GM23338 (cell line): ENCODE results near the gene IGF2BP3. TPM values are rescaled to one million over a fixed set of nuclear protein-coding genes. Genes with fewer than 3 reads are reported as not detected.

Experiments used
- ATAC-seq: fragments of 200-7000 bp; cut with Tn5 transposase; 3 replicates; pipeline ENCODE4 v1.9.1; 2020
- DNase-seq: peaks from one replicate; pipeline ENCODE4 v3.0.0-alpha.2; 2015; ENCODE audit warnings: low spot score
- H2AFZ ChIP-seq: fragments of 200-600 bp; sonication (generic); 2 replicates; pipeline ENCODE4 v1.8.0; 2016; ENCODE audit warnings: antibody characterized with exemption, mild to moderate bottlenecking, moderate library complexity
- H3F3A ChIP-seq: fragments of 200-600 bp; sonication (generic); replicated peaks from 2 replicates; pipeline ENCODE4 v1.8.0; 2017; ENCODE audit warnings: antibody characterized with exemption, mixed run types, low read depth
- H3K27ac ChIP-seq: fragments of 200-600 bp; sonication (generic); 2 replicates; pipeline ENCODE4 v1.6.1; 2016; ENCODE audit warnings: low read depth
- H3K27me3 ChIP-seq: fragments of 200-600 bp; sonication (generic); 2 replicates; pipeline ENCODE4 v1.8.0; 2016; ENCODE audit warnings: mild to moderate bottlenecking, mixed run types, moderate library complexity; ENCODE audit not compliant: insufficient read depth
- H3K36me3 ChIP-seq: fragments of 200-600 bp; sonication (generic); 2 replicates; pipeline ENCODE4 v1.8.0; 2016; ENCODE audit warnings: mild to moderate bottlenecking; ENCODE audit not compliant: insufficient read depth
- H3K4me1 ChIP-seq: fragments of 200-600 bp; sonication (generic); 2 replicates; pipeline ENCODE4 v1.8.0; 2016; ENCODE audit warnings: mild to moderate bottlenecking, moderate library complexity; ENCODE audit not compliant: insufficient read depth
- H3K4me2 ChIP-seq: fragments of 200-600 bp; sonication (generic); 2 replicates; pipeline ENCODE4 v1.7.1; 2017; ENCODE audit warnings: mixed run types
- H3K4me3 ChIP-seq: fragments of 200-600 bp; sonication (generic); 2 replicates; pipeline ENCODE4 v1.6.1; 2016; ENCODE audit warnings: mixed run types
- H3K79me2 ChIP-seq: fragments of 200-600 bp; sonication (generic); replicated peaks from 2 replicates; pipeline ENCODE4 v1.8.0; 2017; ENCODE audit warnings: mild to moderate bottlenecking; ENCODE audit not compliant: insufficient read depth
- H3K9me2 ChIP-seq: fragments of 200-600 bp; sonication (generic); 2 replicates; pipeline ENCODE4 v1.8.0; 2017; ENCODE audit not compliant: insufficient read depth
- H4K20me1 ChIP-seq: fragments of 200-600 bp; sonication (generic); replicated peaks from 2 replicates; pipeline ENCODE4 v1.8.0; 2017; ENCODE audit warnings: mild to moderate bottlenecking; ENCODE audit not compliant: insufficient read depth
- H3K27ac Mint-ChIP-seq: 2 replicates; pipeline ENCODE4 v1.8.0; 2020; ENCODE audit warnings: inconsistent platforms, mild to moderate bottlenecking, moderate library complexity, mixed read lengths
- H3K27me3 Mint-ChIP-seq: 3 replicates; pipeline ENCODE4 v1.8.0; 2022; ENCODE audit warnings: low read depth, mild to moderate bottlenecking, moderate library complexity, mixed read lengths, inconsistent platforms; ENCODE audit not compliant: insufficient read depth, poor library complexity
- H3K36me3 Mint-ChIP-seq: 3 replicates; pipeline ENCODE4 v1.8.0; 2021; ENCODE audit warnings: low read depth, mild to moderate bottlenecking, inconsistent platforms, moderate library complexity, mixed read lengths
- H3K4me1 Mint-ChIP-seq: 3 replicates; pipeline ENCODE4 v1.8.0; 2020; ENCODE audit warnings: mild to moderate bottlenecking, inconsistent platforms, mixed read lengths
- H3K4me3 Mint-ChIP-seq: 3 replicates; pipeline ENCODE4 v1.8.0; 2021; ENCODE audit warnings: moderate library complexity, mild to moderate bottlenecking, inconsistent platforms, mixed read lengths
- H3K9me3 Mint-ChIP-seq: 3 replicates; pipeline ENCODE4 v1.8.0; 2020; ENCODE audit warnings: moderate library complexity, mild to moderate bottlenecking, inconsistent platforms, mixed read lengths
- EZH2 ChIP-seq: fragments of 200-600 bp; sonication (generic); IDR thresholded peaks from one replicate; pipeline ENCODE4 v1.8.0; 2017; ENCODE audit warnings: antibody characterized with exemption, mild to moderate bottlenecking, low read depth; ENCODE audit not compliant: unreplicated experiment
- EZH2phosphoT487 ChIP-seq: fragments of 200-600 bp; sonication (generic); IDR thresholded peaks from one replicate; pipeline ENCODE4 v1.8.1; 2018; ENCODE audit warnings: antibody characterized with exemption; ENCODE audit not compliant: unreplicated experiment
- JUNB ChIP-seq: IDR thresholded peaks from one replicate; pipeline ENCODE4 v1.6.1; 2016; ENCODE audit warnings: antibody characterized with exemption; ENCODE audit not compliant: unreplicated experiment
- NANOG ChIP-seq: IDR thresholded peaks from 2 replicates; pipeline ENCODE4 v1.6.1; 2016; ENCODE audit warnings: antibody characterized with exemption, borderline replicate concordance
- POLR2AphosphoS5 ChIP-seq: IDR thresholded peaks from 2 replicates; pipeline ENCODE4 v1.6.1; 2016; ENCODE audit warnings: antibody characterized with exemption, low read depth
- STAT1 ChIP-seq: IDR thresholded peaks from one replicate; pipeline ENCODE4 v1.6.1; 2016; ENCODE audit warnings: antibody characterized with exemption; ENCODE audit not compliant: unreplicated experiment
- ZNF114 ChIP-seq: fragments of 250-450 bp; sonication (Bioruptor Pico); IDR thresholded peaks from 2 replicates; pipeline ENCODE4 v1.5.0; 2020; ENCODE audit warnings: mild to moderate bottlenecking, moderate library complexity
- polyA plus RNA-seq: library from polyadenylated mRNA; unstranded; fragments of >200 nt; fragmentation: Nextera tagmentation; extraction: Ambion mirVana; gene quantifications from 2 replicates; pipeline ENCODE4 v1.2.1, GENCODE V29; 2016
- total RNA-seq: library from RNA; depleted of rRNA; stranded (reverse); fragments of >200 nt; shearing (Covaris generic); gene quantifications from 2 replicates; pipeline ENCODE4 v1.2.3, GENCODE V29; 2014
- TF ChIP-seq, protein P1 (sequence below): IDR thresholded peaks from one replicate; pipeline ENCODE4 v1.6.1; 2018; ENCODE audit warnings: antibody characterized with exemption; ENCODE audit not compliant: unreplicated experiment
- TF ChIP-seq, protein P2 (sequence below): IDR thresholded peaks from 2 replicates; pipeline ENCODE4 v1.6.1; 2016; ENCODE audit warnings: antibody characterized with exemption
- TF ChIP-seq, protein P3 (sequence below), 2 experiments: fragments of 200-600 bp in 1 of 2; sonication (generic) in 1 of 2; conservative IDR thresholded peaks; 2 replicates each; pipeline versions ENCODE4 v1.5.1 to v1.6.1; 2016 to 2017; ENCODE audit warnings: antibody characterized with exemption in 2 of 2, low read depth in 2 of 2, mild to moderate bottlenecking in 2 of 2, moderate library complexity in 1 of 2
- TF ChIP-seq, protein P4 (sequence below): fragments of 250-450 bp; sonication (Bioruptor Pico); IDR thresholded peaks from 2 replicates; pipeline ENCODE4 v1.5.0; 2020; ENCODE audit warnings: mild to moderate bottlenecking, moderate library complexity

Gene IGF2BP3
- total and polyA plus RNA-seq, 2 experiments from 2014 or later: 52.0 to 183 TPM

DNA sequence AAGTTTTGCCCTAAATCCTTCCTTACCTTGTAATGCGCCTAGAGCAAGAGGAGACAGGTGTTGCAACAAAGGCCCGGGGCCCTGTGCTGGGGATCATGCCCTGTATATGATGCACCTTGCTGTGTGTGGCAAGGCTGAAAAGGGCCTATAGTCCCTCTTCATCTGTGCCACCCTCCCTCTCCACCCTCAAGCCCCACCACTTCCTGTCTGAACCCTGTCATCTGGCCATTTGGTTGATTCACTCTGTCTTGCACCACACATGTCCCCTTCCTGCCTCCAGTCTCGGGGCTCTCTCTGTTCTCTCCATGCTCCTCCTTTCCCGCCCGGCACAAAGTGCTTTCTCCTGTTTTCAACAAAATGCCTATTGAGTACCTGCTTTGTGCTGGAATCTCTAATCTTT is 182.7 kb downstream of the IGF2BP3 start:
- no peaks in the 10 kb centered on the region for H3K9me2 ChIP-seq
- no peaks in the 10 kb centered on the region for H3K36me3 ChIP-seq
- H3K36me3 Mint-ChIP-seq: no peaks in the 10 kb centered on the region
- H3K27ac Mint-ChIP-seq: no peak overlapping the region
- no peak overlapping the region for H3K4me3 Mint-ChIP-seq
- no peak overlapping the region for H3K27ac ChIP-seq
- no peaks in the 10 kb centered on the region for H3K9me3 Mint-ChIP-seq
- peaks cover 14% of the 10 kb centered on the region; the same call in 2 of the 3 replicates for H3K4me1 Mint-ChIP-seq
- TF ChIP-seq EZH2: no peak
- TF ChIP-seq, protein P1, sequence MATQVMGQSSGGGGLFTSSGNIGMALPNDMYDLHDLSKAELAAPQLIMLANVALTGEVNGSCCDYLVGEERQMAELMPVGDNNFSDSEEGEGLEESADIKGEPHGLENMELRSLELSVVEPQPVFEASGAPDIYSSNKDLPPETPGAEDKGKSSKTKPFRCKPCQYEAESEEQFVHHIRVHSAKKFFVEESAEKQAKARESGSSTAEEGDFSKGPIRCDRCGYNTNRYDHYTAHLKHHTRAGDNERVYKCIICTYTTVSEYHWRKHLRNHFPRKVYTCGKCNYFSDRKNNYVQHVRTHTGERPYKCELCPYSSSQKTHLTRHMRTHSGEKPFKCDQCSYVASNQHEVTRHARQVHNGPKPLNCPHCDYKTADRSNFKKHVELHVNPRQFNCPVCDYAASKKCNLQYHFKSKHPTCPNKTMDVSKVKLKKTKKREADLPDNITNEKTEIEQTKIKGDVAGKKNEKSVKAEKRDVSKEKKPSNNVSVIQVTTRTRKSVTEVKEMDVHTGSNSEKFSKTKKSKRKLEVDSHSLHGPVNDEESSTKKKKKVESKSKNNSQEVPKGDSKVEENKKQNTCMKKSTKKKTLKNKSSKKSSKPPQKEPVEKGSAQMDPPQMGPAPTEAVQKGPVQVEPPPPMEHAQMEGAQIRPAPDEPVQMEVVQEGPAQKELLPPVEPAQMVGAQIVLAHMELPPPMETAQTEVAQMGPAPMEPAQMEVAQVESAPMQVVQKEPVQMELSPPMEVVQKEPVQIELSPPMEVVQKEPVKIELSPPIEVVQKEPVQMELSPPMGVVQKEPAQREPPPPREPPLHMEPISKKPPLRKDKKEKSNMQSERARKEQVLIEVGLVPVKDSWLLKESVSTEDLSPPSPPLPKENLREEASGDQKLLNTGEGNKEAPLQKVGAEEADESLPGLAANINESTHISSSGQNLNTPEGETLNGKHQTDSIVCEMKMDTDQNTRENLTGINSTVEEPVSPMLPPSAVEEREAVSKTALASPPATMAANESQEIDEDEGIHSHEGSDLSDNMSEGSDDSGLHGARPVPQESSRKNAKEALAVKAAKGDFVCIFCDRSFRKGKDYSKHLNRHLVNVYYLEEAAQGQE: no peak
- TF ChIP-seq STAT1: no peak
- TF ChIP-seq, protein P2, sequence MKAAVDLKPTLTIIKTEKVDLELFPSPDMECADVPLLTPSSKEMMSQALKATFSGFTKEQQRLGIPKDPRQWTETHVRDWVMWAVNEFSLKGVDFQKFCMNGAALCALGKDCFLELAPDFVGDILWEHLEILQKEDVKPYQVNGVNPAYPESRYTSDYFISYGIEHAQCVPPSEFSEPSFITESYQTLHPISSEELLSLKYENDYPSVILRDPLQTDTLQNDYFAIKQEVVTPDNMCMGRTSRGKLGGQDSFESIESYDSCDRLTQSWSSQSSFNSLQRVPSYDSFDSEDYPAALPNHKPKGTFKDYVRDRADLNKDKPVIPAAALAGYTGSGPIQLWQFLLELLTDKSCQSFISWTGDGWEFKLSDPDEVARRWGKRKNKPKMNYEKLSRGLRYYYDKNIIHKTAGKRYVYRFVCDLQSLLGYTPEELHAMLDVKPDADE: no peak
- TF ChIP-seq NANOG: no peak
- no peak for TF ChIP-seq ZNF114 (CRISPR knock-in tag)
- TF ChIP-seq, protein P3, sequence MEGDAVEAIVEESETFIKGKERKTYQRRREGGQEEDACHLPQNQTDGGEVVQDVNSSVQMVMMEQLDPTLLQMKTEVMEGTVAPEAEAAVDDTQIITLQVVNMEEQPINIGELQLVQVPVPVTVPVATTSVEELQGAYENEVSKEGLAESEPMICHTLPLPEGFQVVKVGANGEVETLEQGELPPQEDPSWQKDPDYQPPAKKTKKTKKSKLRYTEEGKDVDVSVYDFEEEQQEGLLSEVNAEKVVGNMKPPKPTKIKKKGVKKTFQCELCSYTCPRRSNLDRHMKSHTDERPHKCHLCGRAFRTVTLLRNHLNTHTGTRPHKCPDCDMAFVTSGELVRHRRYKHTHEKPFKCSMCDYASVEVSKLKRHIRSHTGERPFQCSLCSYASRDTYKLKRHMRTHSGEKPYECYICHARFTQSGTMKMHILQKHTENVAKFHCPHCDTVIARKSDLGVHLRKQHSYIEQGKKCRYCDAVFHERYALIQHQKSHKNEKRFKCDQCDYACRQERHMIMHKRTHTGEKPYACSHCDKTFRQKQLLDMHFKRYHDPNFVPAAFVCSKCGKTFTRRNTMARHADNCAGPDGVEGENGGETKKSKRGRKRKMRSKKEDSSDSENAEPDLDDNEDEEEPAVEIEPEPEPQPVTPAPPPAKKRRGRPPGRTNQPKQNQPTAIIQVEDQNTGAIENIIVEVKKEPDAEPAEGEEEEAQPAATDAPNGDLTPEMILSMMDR (conservative IDR thresholded peaks at IDR 0.05; ENCODE audit: low read depth in 2 of 2): no peak
- TF ChIP-seq, protein P4, sequence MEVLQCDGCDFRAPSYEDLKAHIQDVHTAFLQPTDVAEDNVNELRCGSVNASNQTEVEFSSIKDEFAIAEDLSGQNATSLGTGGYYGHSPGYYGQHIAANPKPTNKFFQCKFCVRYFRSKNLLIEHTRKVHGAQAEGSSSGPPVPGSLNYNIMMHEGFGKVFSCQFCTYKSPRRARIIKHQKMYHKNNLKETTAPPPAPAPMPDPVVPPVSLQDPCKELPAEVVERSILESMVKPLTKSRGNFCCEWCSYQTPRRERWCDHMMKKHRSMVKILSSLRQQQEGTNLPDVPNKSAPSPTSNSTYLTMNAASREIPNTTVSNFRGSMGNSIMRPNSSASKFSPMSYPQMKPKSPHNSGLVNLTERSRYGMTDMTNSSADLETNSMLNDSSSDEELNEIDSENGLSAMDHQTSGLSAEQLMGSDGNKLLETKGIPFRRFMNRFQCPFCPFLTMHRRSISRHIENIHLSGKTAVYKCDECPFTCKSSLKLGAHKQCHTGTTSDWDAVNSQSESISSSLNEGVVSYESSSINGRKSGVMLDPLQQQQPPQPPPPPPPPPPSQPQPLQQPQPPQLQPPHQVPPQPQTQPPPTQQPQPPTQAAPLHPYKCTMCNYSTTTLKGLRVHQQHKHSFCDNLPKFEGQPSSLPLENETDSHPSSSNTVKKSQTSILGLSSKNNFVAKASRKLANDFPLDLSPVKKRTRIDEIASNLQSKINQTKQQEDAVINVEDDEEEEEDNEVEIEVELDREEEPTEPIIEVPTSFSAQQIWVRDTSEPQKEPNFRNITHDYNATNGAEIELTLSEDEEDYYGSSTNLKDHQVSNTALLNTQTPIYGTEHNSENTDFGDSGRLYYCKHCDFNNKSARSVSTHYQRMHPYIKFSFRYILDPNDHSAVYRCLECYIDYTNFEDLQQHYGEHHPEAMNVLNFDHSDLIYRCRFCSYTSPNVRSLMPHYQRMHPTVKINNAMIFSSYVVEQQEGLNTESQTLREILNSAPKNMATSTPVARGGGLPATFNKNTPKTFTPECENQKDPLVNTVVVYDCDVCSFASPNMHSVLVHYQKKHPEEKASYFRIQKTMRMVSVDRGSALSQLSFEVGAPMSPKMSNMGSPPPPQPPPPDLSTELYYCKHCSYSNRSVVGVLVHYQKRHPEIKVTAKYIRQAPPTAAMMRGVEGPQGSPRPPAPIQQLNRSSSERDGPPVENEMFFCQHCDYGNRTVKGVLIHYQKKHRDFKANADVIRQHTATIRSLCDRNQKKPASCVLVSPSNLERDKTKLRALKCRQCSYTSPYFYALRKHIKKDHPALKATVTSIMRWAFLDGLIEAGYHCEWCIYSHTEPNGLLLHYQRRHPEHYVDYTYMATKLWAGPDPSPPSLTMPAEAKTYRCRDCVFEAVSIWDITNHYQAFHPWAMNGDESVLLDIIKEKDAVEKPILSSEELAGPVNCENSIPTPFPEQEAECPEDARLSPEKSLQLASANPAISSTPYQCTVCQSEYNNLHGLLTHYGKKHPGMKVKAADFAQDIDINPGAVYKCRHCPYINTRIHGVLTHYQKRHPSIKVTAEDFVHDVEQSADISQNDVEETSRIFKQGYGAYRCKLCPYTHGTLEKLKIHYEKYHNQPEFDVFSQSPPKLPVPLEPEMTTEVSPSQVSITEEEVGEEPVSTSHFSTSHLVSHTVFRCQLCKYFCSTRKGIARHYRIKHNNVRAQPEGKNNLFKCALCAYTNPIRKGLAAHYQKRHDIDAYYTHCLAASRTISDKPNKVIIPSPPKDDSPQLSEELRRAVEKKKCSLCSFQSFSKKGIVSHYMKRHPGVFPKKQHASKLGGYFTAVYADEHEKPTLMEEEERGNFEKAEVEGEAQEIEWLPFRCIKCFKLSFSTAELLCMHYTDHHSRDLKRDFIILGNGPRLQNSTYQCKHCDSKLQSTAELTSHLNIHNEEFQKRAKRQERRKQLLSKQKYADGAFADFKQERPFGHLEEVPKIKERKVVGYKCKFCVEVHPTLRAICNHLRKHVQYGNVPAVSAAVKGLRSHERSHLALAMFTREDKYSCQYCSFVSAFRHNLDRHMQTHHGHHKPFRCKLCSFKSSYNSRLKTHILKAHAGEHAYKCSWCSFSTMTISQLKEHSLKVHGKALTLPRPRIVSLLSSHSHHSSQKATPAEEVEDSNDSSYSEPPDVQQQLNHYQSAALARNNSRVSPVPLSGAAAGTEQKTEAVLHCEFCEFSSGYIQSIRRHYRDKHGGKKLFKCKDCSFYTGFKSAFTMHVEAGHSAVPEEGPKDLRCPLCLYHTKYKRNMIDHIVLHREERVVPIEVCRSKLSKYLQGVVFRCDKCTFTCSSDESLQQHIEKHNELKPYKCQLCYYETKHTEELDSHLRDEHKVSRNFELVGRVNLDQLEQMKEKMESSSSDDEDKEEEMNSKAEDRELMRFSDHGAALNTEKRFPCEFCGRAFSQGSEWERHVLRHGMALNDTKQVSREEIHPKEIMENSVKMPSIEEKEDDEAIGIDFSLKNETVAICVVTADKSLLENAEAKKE (CRISPR knock-in tag): no peak
- no peak for TF ChIP-seq EZH2phosphoT487
- no peak for TF ChIP-seq POLR2AphosphoS5
- TF ChIP-seq JUNB: no peak
- H3K4me1 ChIP-seq: peaks cover 8% of the 10 kb centered on the region; the same call in 1 of the 2 replicates
- ATAC-seq (peak; percentile 42), DNase-seq (no peak)
- H2AFZ ChIP-seq: peak overlapping the region; percentile 92
- no peak overlapping the region for H3K4me2 ChIP-seq
- H3K79me2 ChIP-seq: no peaks in the 10 kb centered on the region
- no peaks in the 10 kb centered on the region for H4K20me1 ChIP-seq
- no peaks in the 10 kb centered on the region for H3K27me3 Mint-ChIP-seq
- no peak overlapping the region for H3K4me3 ChIP-seq
- H3K27me3 ChIP-seq: no peaks in the 10 kb centered on the region
- no peaks in the 10 kb centered on the region for H3F3A ChIP-seq
